Epithelial cell of proximal tubule (primary cell): ENCODE measurements around the gene CACNA1E. TPM values are rescaled to one million over a fixed set of nuclear protein-coding genes. Genes with fewer than 3 reads are reported as not detected.

Source experiments
- DNase-seq: peaks from one replicate; pipeline ENCODE4 v3.0.0-alpha.2; 2011; ENCODE audit warnings: low read depth
- H3K4me3 ChIP-seq: 2 replicates; pipeline ENCODE4 v1.5.1; 2011; ENCODE audit warnings: low read depth, mild to moderate bottlenecking, low read length
- CTCF ChIP-seq: conservative IDR thresholded peaks from 2 replicates; pipeline ENCODE4 v1.5.1; 2012; ENCODE audit warnings: low read depth, mild to moderate bottlenecking, low read length
- total RNA-seq: library from RNA; depleted of rRNA; stranded (reverse); fragments of >200 nt; gene quantifications from 2 replicates; pipeline ENCODE4 v1.2.3, GENCODE V29; 2015

CACNA1E gene
- total RNA-seq, 1 donor from 2014 or later = 0.06 TPM

DNA sequence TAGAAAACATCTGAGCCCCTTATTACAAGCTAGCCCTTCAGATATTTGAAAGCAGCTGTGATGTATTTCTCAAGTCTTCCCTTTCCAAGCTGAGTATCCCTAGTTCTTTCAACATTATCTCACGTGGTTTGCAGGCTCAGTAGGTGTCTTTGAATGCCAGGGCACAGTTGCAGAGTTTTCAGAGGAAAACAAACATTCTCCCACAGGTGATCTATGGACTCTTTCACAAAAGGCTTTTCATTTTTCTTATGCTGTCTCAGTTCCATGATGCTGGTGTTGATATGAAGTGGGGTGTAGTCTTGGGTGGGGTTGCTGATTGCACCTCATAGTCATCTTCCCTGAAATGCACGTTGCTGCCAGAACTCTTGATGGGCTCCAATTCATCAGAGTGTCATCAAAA is 17.3 kb downstream of the CACNA1E start:
- H3K4me3 ChIP-seq = no peak overlapping the region
- TF ChIP-seq CTCF = no peak
- no peak for DNase-seq

DNA sequence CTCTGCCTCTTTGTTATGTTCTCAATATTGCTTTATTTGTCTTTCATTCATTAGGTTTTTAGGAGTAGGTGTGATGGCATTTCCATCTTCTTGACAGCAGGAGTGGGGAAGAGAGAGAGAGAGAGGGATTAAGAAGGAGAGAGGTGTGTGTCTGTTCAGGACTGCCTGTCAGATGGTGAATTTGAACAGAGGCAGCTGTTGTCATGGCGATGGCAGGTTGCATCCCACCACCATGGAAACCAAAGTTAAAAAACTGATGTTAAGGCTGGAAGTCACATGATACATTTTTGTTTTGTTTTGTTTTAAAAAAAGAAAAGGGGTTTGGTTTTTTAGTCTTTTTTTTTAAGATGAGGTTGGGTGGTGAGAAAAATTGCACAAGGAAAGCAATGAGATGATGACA is 18.3 kb downstream of the CACNA1E start:
- no peak for DNase-seq
- H3K4me3 ChIP-seq = no peak overlapping the region
- TF ChIP-seq CTCF = no peak

DNA sequence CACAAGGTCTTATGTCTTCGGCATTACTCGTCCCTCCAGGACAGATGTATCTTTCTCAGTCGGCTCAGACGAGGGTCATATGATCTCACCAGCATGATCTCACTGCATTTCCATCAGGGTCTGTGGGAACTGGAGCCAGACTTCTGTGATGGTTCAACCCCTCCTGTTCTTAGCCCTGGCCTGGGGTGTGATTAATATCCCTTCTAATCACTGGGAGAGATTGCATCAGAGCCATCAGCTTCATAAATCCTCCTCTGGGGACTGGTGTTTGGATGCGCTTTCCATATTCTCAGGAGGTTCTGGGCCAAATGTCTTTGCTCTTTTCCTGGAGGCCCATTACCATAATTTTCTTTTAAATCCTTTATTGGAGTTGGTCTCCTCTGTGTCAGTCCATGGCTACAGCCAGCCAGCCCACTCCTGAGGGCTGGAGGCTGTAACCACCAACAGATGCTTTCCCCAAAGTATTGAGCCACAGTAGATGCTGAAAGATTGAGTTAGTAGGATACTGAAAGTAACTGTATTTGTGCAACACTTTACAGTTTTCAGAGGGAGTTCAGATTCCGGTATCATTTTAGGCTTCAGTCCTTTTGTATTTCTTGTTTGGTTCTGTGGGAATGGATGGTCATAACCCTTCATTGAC is 20.0 kb downstream of the CACNA1E start:
- no peak for DNase-seq
- no peak for TF ChIP-seq CTCF

GRCh38 chr1:181504399-181504842 is 21.1 kb downstream of the CACNA1E start:
- DNase-seq = no peak
- TF ChIP-seq CTCF = peak; percentile 51
- no peak overlapping the region for H3K4me3 ChIP-seq

More for the DNA sequence above, 20.0 kb downstream of the CACNA1E start:
- no peak overlapping the region for H3K4me3 ChIP-seq

GRCh38 chr1:181506563-181507353 is 23.4 kb downstream of the CACNA1E start:
- TF ChIP-seq CTCF = no peak
- no peak overlapping the region for H3K4me3 ChIP-seq
- no peak for DNase-seq

- no peak overlapping the region for H3K4me3 ChIP-seq
- TF ChIP-seq CTCF = no peak
- DNase-seq = no peak
These were observed 25.3 kb downstream of the CACNA1E start for GRCh38 chr1:181508486-181509165.
